GM19452 (cell line): ENCODE measurements around the gene LRIT1.

Source experiments
- ATAC-seq: cut with Tn5 transposase; IDR thresholded peaks from one replicate; pipeline ENCODE4 v1.9.1; 2021; ENCODE audit not compliant: unreplicated experiment

LRIT1 gene

GRCh38 chr10:84214612-84215235 lies 26.6 kb downstream of the LRIT1 start:
- peak; percentile 82 for ATAC-seq

- ATAC-seq, result no peak
Observed at GRCh38 chr10:84214046-84214572, 27.2 kb downstream of the LRIT1 start.

GRCh38 chr10:84213076-84213475 lies 28.3 kb downstream of the LRIT1 start:
- ATAC-seq, result no peak

- ATAC-seq, result no peak
Observed at GRCh38 chr10:84212014-84212413, 29.3 kb downstream of the LRIT1 start.

GRCh38 chr10:84211566-84211965 lies 29.8 kb downstream of the LRIT1 start:
- no peak for ATAC-seq

- ATAC-seq, result no peak
Observed at GRCh38 chr10:84208023-84208422, 33.3 kb downstream of the LRIT1 start.

GRCh38 chr10:84205853-84206525 lies 35.4 kb downstream of the LRIT1 start:
- ATAC-seq, result no peak

- peak; percentile 86 for ATAC-seq
Observed at GRCh38 chr10:84205049-84205852, 36.1 kb downstream of the LRIT1 start.

- ATAC-seq, result no peak
Observed at GRCh38 chr10:84204610-84205009, 36.7 kb downstream of the LRIT1 start.

GRCh38 chr10:84204122-84204521 lies 37.2 kb downstream of the LRIT1 start:
- peak; percentile 59 for ATAC-seq

GRCh38 chr10:84202349-84202748 lies 39.0 kb downstream of the LRIT1 start:
- no peak for ATAC-seq

GRCh38 chr10:84201682-84202081 lies 39.7 kb downstream of the LRIT1 start:
- ATAC-seq, result no peak

GRCh38 chr10:84201244-84201606 lies 40.1 kb downstream of the LRIT1 start:
- ATAC-seq, result no peak

- no peak for ATAC-seq
Observed at GRCh38 chr10:84200537-84201243, 40.7 kb downstream of the LRIT1 start.

- no peak for ATAC-seq
Observed at GRCh38 chr10:84198206-84198915, 43.0 kb downstream of the LRIT1 start.

- ATAC-seq, result no peak
Observed at GRCh38 chr10:84197643-84198042, 43.7 kb downstream of the LRIT1 start.

GRCh38 chr10:84196941-84197340 lies 44.4 kb downstream of the LRIT1 start:
- no peak for ATAC-seq

- ATAC-seq, result no peak
Observed at GRCh38 chr10:84196083-84196482, 45.3 kb downstream of the LRIT1 start.

- no peak for ATAC-seq
Observed at GRCh38 chr10:84195044-84195830, 46.1 kb downstream of the LRIT1 start.
